ENCODE data around the gene RCCD1. TPM values are rescaled to one million over a fixed set of nuclear protein-coding genes. Genes with fewer than 3 reads are reported as not detected.

Gene RCCD1
- total and polyA plus RNA-seq, 9 of the 15 experiments (the other 6 are each of a cell fraction or from before 2014, with no cell fraction given): 11.1 to 51.4 (median 24.7) TPM

- TF ChIP-seq AFF4 (CRISPR knock-in tag; IDR thresholded peaks at IDR 0.05) (no peak), TAF1 (IDR thresholded peaks at IDR 0.05; ENCODE audit: control insufficient read depth, extremely low read depth, insufficient read depth, low read length, severe bottlenecking) (peak; percentile 50), SP2 (IDR thresholded peaks at IDR 0.05; ENCODE audit: extremely low read depth, low read depth, low read length, poor library complexity, severe bottlenecking) (no peak), POLR2B (IDR thresholded peaks at IDR 0.05; ENCODE audit: low read depth, partially characterized antibody) (peak; percentile 46), ZNF212 (CRISPR knock-in tag; IDR thresholded peaks at IDR 0.05) (no peak), OTX1 (CRISPR knock-in tag; IDR thresholded peaks at IDR 0.05) (no peak), POLR2G (IDR thresholded peaks at IDR 0.05; ENCODE audit: low read depth, low read length) (peak; percentile 74), NCOA4 (IDR thresholded peaks at IDR 0.05; ENCODE audit: partially characterized antibody) (no peak), SMAD1 (IDR thresholded peaks at IDR 0.05; ENCODE audit: low read depth, low read length, partially characterized antibody) (no peak), FIP1L1 (IDR thresholded peaks at IDR 0.05; ENCODE audit: low read depth, low read length, poor library complexity, severe bottlenecking) (no peak), CC2D1A (IDR thresholded peaks at IDR 0.05) (no peak), SP1 (CRISPR knock-in tag; IDR thresholded peaks at IDR 0.05) (no peak), NR1H2 (CRISPR knock-in tag; IDR thresholded peaks at IDR 0.05) (no peak), TRIM28 (IDR thresholded peaks at IDR 0.05) (no peak), ZNF3 (CRISPR knock-in tag; IDR thresholded peaks at IDR 0.05) (no peak), GATAD2A (IDR thresholded peaks at IDR 0.05) (0 out of 2 replicates have a peak, but pooled peaks have one; percentile 18), CGGBP1 (CRISPR knock-in tag; IDR thresholded peaks at IDR 0.05) (no peak), RBM14 (IDR thresholded peaks at IDR 0.05; ENCODE audit: borderline replicate concordance, insufficient read depth, low read depth, low read length) (no peak), EGR1 (conservative IDR thresholded peaks at IDR 0.05) (peak; percentile 71), SUPT5H (IDR thresholded peaks at IDR 0.05) (peak; percentile 42; the same call in 1 of the 2 replicates), TOE1 (IDR thresholded peaks at IDR 0.05; ENCODE audit: borderline replicate concordance) (0 out of 2 replicates have a peak, but pooled peaks have one; percentile 30), TOE1 (CRISPR knock-in tag; IDR thresholded peaks at IDR 0.05; ENCODE audit: borderline replicate concordance, low read depth) (no peak; the same call in 1 of the 2 replicates), MBD2 (IDR thresholded peaks at IDR 0.05; ENCODE audit: borderline replicate concordance, low read depth) (peak; percentile 45; the same call in 1 of the 2 replicates), ZNF311 (CRISPR knock-in tag; IDR thresholded peaks at IDR 0.05) (no peak), HMGN3 (IDR thresholded peaks at IDR 0.05; ENCODE audit: borderline replicate concordance, extremely low read depth, insufficient read length, low read depth, low read length) (peak; percentile 61), HDAC1 (IDR thresholded peaks at IDR 0.05) (peak in 1 of 2 experiments; percentile 55; a peak in 2 of 4 replicates)
Observed at GRCh38 chr15:90934949-90935751, 19.5 kb upstream of the RCCD1 start, which contains the start of gene UNC45A (continued).

Measured in K562 (cell line).